PFSK-1 (cell line): Measurements from ENCODE around the gene SLC6A7.

Experiments used
- FOXP2 ChIP-seq: optimal IDR thresholded peaks from 2 replicates; pipeline ENCODE3; 2011; ENCODE audit warnings: borderline replicate concordance, control low read depth, inconsistent platforms; ENCODE audit not compliant: insufficient read depth; ENCODE audit errors: extremely low read length, extremely low read depth
- POLR2AphosphoS5 ChIP-seq: IDR thresholded peaks from 2 replicates; pipeline ENCODE4 v1.6.1; 2012; ENCODE audit warnings: low read depth, mild to moderate bottlenecking, control low read depth, low read length, moderate library complexity
- SIN3A ChIP-seq: IDR thresholded peaks from 2 replicates; pipeline ENCODE4 v1.6.1; 2012; ENCODE audit warnings: mild to moderate bottlenecking, low read length, moderate library complexity, borderline replicate concordance; ENCODE audit not compliant: insufficient read depth
- TAF1 ChIP-seq: IDR thresholded peaks from 2 replicates; pipeline ENCODE4 v1.6.1; 2012; ENCODE audit warnings: low read length, control low read depth, borderline replicate concordance; ENCODE audit not compliant: insufficient read depth
- TF ChIP-seq, protein P1 (sequence below), 2 experiments: IDR thresholded peaks; 2 replicates each; pipeline versions ENCODE4 v1.6.1 to v1.8.0; 2011 to 2012; ENCODE audit warnings: low read depth in 2 of 2, low read length in 2 of 2, control low read depth in 1 of 2, inconsistent platforms in 1 of 2, mild to moderate bottlenecking in 1 of 2, moderate library complexity in 1 of 2; ENCODE audit not compliant: insufficient read depth in 1 of 2

The SLC6A7 gene

GRCh38 chr5:150258130-150258529 lies 68.3 kb downstream of the SLC6A7 start:
- TF ChIP-seq TAF1 (no peak), FOXP2 (no peak), SIN3A (no peak), POLR2AphosphoS5 (no peak)
- TF ChIP-seq, protein P1, sequence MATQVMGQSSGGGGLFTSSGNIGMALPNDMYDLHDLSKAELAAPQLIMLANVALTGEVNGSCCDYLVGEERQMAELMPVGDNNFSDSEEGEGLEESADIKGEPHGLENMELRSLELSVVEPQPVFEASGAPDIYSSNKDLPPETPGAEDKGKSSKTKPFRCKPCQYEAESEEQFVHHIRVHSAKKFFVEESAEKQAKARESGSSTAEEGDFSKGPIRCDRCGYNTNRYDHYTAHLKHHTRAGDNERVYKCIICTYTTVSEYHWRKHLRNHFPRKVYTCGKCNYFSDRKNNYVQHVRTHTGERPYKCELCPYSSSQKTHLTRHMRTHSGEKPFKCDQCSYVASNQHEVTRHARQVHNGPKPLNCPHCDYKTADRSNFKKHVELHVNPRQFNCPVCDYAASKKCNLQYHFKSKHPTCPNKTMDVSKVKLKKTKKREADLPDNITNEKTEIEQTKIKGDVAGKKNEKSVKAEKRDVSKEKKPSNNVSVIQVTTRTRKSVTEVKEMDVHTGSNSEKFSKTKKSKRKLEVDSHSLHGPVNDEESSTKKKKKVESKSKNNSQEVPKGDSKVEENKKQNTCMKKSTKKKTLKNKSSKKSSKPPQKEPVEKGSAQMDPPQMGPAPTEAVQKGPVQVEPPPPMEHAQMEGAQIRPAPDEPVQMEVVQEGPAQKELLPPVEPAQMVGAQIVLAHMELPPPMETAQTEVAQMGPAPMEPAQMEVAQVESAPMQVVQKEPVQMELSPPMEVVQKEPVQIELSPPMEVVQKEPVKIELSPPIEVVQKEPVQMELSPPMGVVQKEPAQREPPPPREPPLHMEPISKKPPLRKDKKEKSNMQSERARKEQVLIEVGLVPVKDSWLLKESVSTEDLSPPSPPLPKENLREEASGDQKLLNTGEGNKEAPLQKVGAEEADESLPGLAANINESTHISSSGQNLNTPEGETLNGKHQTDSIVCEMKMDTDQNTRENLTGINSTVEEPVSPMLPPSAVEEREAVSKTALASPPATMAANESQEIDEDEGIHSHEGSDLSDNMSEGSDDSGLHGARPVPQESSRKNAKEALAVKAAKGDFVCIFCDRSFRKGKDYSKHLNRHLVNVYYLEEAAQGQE (IDR thresholded peaks at IDR 0.05; ENCODE audit: insufficient read depth in 1 of 2, low read depth in 2 of 2, low read length in 2 of 2), result no peak
